Measurements from ENCODE around the gene PROSER3. TPM values are rescaled to one million over a fixed set of nuclear protein-coding genes. Genes with fewer than 3 reads are reported as not detected.
A peak's percentile ranks its signal among the peaks of the same experiment; 100 is the strongest.

The PROSER3 gene
- polyA plus RNA-seq, 1 experiment = 5.2 TPM

DNA sequence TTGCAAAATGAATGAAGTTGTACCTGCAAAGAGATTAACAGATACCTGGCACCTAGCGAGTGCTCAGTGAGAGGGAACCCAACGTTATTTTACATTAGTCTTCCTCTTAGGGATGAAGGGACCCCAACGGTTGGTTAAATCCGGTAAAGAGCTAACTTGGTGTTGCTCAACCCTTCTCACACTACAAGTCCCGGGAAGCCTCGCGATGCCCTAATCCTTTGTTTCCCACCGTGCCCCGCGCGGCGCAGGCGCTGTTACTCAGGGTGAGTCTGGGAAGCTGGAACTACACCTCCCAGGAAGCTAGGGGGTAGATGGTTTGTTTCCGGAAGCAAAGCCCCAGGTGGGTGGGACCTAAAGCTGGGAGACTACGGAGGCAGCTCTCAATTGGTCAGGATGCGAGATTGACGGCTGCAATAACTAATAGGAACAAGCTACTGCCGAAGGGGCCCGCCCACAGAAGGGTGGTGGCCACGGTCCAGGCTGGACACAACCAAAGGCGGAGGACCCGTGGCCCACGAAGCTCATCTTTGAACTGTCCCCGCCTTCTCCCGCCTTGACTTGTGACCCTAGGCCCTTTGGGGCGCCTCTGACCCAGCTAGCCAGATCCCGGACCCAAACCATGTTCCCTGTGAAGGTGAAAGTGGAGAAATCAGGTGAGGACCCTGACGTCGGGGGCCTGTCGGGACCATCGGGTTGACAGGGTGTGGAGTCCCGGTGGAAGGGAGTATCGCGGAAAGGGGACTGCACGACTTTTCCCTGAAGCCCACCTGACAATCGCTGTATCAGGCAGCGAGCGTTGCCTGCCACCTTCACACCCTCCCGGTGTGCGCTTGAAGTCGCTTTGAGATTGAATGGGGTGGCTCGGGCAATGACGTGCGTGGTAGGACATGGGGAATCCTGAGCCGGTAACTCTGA lies 9.6 kb upstream of the PROSER3 start, which contains the start of gene LIN37:
Gene LIN37, plus strand, starts transcription at position 471 of the 915 bp plus-strand sequence. Its CDS starts 149 bp downstream, at position 620.
- no peaks in the 10 kb centered on the region for H3K27me3 ChIP-seq (ENCODE audit: control insufficient read depth, insufficient read depth, low read length)
- CTCF ChIA-PET = interaction anchor here (0.6 to 1.3 kb wide), 5 partner anchors 9 to 198 kb away, joined by 3 to 9 read pairs (median 3); no protein-coding TSS in a partner anchor

DNA sequence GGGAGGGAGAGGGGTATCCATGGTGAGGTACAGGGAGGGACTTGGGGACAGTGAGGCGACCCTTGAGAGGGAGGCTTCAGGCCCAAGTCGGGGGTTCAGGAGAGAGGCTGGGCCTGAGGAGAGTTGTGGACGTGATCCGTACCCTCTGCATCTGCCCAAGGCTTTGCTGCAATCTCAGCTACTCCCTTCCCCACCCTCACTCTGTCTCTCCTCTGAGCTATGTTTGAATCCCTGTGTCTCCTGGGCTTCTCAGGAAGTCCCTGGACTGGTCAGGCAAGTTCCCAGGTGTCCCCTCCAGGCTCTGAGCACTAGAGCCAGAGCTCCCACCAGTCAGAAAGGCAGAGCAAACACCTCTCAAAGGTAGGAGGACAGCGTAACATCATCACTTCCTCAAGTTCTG lies 7.8 kb upstream of the PROSER3 start:
- Histone ChIP-seq H3K4me3 (ENCODE audit: low read depth, low read length) (no peak overlapping the region), H3K27me3 (ENCODE audit: control insufficient read depth, insufficient read depth, low read length) (no peaks in the 10 kb centered on the region), H3K9me3 (ENCODE audit: control insufficient read depth, insufficient read depth, low read length) (no peaks in the 10 kb centered on the region), H3K27ac (ENCODE audit: low read depth, low read length) (no peak overlapping the region)
- POLR2A ChIA-PET = no interaction called here
- TF ChIP-seq, protein P1, sequence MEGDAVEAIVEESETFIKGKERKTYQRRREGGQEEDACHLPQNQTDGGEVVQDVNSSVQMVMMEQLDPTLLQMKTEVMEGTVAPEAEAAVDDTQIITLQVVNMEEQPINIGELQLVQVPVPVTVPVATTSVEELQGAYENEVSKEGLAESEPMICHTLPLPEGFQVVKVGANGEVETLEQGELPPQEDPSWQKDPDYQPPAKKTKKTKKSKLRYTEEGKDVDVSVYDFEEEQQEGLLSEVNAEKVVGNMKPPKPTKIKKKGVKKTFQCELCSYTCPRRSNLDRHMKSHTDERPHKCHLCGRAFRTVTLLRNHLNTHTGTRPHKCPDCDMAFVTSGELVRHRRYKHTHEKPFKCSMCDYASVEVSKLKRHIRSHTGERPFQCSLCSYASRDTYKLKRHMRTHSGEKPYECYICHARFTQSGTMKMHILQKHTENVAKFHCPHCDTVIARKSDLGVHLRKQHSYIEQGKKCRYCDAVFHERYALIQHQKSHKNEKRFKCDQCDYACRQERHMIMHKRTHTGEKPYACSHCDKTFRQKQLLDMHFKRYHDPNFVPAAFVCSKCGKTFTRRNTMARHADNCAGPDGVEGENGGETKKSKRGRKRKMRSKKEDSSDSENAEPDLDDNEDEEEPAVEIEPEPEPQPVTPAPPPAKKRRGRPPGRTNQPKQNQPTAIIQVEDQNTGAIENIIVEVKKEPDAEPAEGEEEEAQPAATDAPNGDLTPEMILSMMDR (IDR thresholded peaks at IDR 0.05; ENCODE audit: low read depth, low read length) = no peak
- CTCF ChIA-PET = no interaction called here
- DNase-seq (ENCODE audit: low read depth, low spot score) = no peak

More for the DNA sequence above, 9.6 kb upstream of the PROSER3 start, which contains the start of gene LIN37:
- peak; percentile 99 for DNase-seq (ENCODE audit: low read depth, low spot score)
- H3K9me3 ChIP-seq (ENCODE audit: control insufficient read depth, insufficient read depth, low read length) = no peaks in the 10 kb centered on the region
- peak within 1 kb of the TSS; percentile 100 for H3K4me3 ChIP-seq (ENCODE audit: low read depth, low read length)
- POLR2A ChIA-PET = interaction anchor here (0.6 to 1.4 kb wide), 5 partner anchors 8 to 102 kb away, joined by 3 to 20 read pairs (median 3); partner anchors contain the start of gene HSPB6
- peak within 1 kb of the TSS; percentile 52 for H3K27ac ChIP-seq (ENCODE audit: low read depth, low read length)
- TF ChIP-seq, protein P1 (IDR thresholded peaks at IDR 0.05; ENCODE audit: low read depth, low read length) = no peak

GRCh38 chr19:35751839-35752745 lies 5.9 kb upstream of the PROSER3 start:
- POLR2A ChIA-PET = interaction anchor here (0.6 kb wide), 1 partner anchor 11 kb away, joined by 3 read pairs; no protein-coding TSS in a partner anchor
- no peaks in the 10 kb centered on the region for H3K9me3 ChIP-seq (ENCODE audit: control insufficient read depth, insufficient read depth, low read length)
- TF ChIP-seq, protein P1 (IDR thresholded peaks at IDR 0.05; ENCODE audit: low read depth, low read length) = no peak
- no peak overlapping the region for H3K4me3 ChIP-seq (ENCODE audit: low read depth, low read length)
- no peaks in the 10 kb centered on the region for H3K27me3 ChIP-seq (ENCODE audit: control insufficient read depth, insufficient read depth, low read length)
- CTCF ChIA-PET = interaction anchor here (1.2 kb wide), 1 partner anchor 68 kb away, joined by 5 read pairs; no protein-coding TSS in a partner anchor
- no peak for DNase-seq (ENCODE audit: low read depth, low spot score)
- no peak overlapping the region for H3K27ac ChIP-seq (ENCODE audit: low read depth, low read length)

GRCh38 chr19:35752746-35753350 lies 5.1 kb upstream of the PROSER3 start:
- ChIA-PET CTCF (interaction anchor here (1.2 kb wide), 1 partner anchor 67 kb away, joined by 5 read pairs; no protein-coding TSS in a partner anchor), POLR2A (interaction anchor here (0.6 kb wide), 1 partner anchor 12 kb away, joined by 3 read pairs; no protein-coding TSS in a partner anchor)
- no peaks in the 10 kb centered on the region for H3K27me3 ChIP-seq (ENCODE audit: control insufficient read depth, insufficient read depth, low read length)
- TF ChIP-seq, protein P1 (IDR thresholded peaks at IDR 0.05; ENCODE audit: low read depth, low read length) = no peak
- H3K4me3 ChIP-seq (ENCODE audit: low read depth, low read length) = no peak overlapping the region
- H3K9me3 ChIP-seq (ENCODE audit: control insufficient read depth, insufficient read depth, low read length) = no peaks in the 10 kb centered on the region
- no peak overlapping the region for H3K27ac ChIP-seq (ENCODE audit: low read depth, low read length)
- DNase-seq (ENCODE audit: low read depth, low spot score) = no peak
